Loucy (cell line): ENCODE results near the gene BCL2.

ENCODE experiments used
- H2AFZ ChIP-seq: fragments of 200-600 bp; sonication (generic); 2 replicates; pipeline ENCODE4 v1.6.0; 2016; ENCODE audit warnings: antibody characterized with exemption, mild to moderate bottlenecking, low read length, moderate library complexity
- H3F3A ChIP-seq: fragments of 200-600 bp; 2 replicates; pipeline ENCODE4 v1.6.0; 2016; ENCODE audit warnings: antibody characterized with exemption, low read depth, mild to moderate bottlenecking
- H3K27me3 ChIP-seq: fragments of 200-600 bp; sonication (generic); 2 replicates; pipeline ENCODE4 v1.6.1; 2014; ENCODE audit warnings: low read length, mild to moderate bottlenecking; ENCODE audit not compliant: insufficient read depth, poor library complexity, severe bottlenecking
- H3K36me3 ChIP-seq: fragments of 200-600 bp; sonication (generic); 2 replicates; pipeline ENCODE4 v1.6.1; 2016; ENCODE audit warnings: low read length; ENCODE audit not compliant: insufficient read depth
- H3K4me1 ChIP-seq: fragments of 200-600 bp; sonication (generic); 2 replicates; pipeline ENCODE4 v1.5.1; 2014; ENCODE audit warnings: low read length, mild to moderate bottlenecking; ENCODE audit not compliant: insufficient read depth, poor library complexity, severe bottlenecking
- H3K4me2 ChIP-seq: fragments of 200-600 bp; sonication (generic); 2 replicates; pipeline ENCODE4 v1.6.0; 2014; ENCODE audit warnings: antibody characterized with exemption, low read length, low read depth, mild to moderate bottlenecking; ENCODE audit not compliant: poor library complexity, severe bottlenecking
- H3K4me3 ChIP-seq: fragments of 200-600 bp; sonication (generic); 2 replicates; pipeline ENCODE4 v1.5.1; 2014; ENCODE audit warnings: low read length, mild to moderate bottlenecking, mixed read lengths; ENCODE audit not compliant: poor library complexity, severe bottlenecking
- H3K79me2 ChIP-seq: fragments of 200-600 bp; sonication (generic); 2 replicates; pipeline ENCODE4 v1.6.1; 2014; ENCODE audit warnings: low read length; ENCODE audit not compliant: insufficient read depth
- H3K9ac ChIP-seq: fragments of 200-600 bp; sonication (generic); 2 replicates; pipeline ENCODE4 v1.6.0; 2014; ENCODE audit warnings: mild to moderate bottlenecking, low read depth, low read length, moderate library complexity; ENCODE audit not compliant: poor library complexity, severe bottlenecking
- H3K9me2 ChIP-seq: fragments of 200-600 bp; sonication (generic); replicated peaks from 2 replicates; pipeline ENCODE4 v1.6.1; 2016; ENCODE audit warnings: low read depth, low read length, mixed read lengths
- H3K9me3 ChIP-seq: fragments of 200-600 bp; sonication (generic); 2 replicates; pipeline ENCODE4 v1.6.1; 2014; ENCODE audit warnings: mild to moderate bottlenecking, antibody characterized with exemption, low read length, low read depth; ENCODE audit not compliant: insufficient read depth
- H4K20me1 ChIP-seq: fragments of 200-600 bp; sonication (generic); 2 replicates; pipeline ENCODE4 v1.6.0; 2014; ENCODE audit warnings: antibody characterized with exemption, low read length, mild to moderate bottlenecking; ENCODE audit not compliant: insufficient read depth, poor library complexity, severe bottlenecking
- CTCF ChIP-seq: fragments of 200-600 bp; sonication (generic); conservative IDR thresholded peaks from 2 replicates; pipeline ENCODE4 v1.5.1; 2014; ENCODE audit warnings: mild to moderate bottlenecking, antibody characterized with exemption, low read length
- EZH2phosphoT487 ChIP-seq: fragments of 200-600 bp; IDR thresholded peaks from 2 replicates; pipeline ENCODE4 v1.6.1; 2018; ENCODE audit warnings: antibody characterized with exemption, mild to moderate bottlenecking, moderate library complexity, borderline replicate concordance

BCL2 gene

DNA sequence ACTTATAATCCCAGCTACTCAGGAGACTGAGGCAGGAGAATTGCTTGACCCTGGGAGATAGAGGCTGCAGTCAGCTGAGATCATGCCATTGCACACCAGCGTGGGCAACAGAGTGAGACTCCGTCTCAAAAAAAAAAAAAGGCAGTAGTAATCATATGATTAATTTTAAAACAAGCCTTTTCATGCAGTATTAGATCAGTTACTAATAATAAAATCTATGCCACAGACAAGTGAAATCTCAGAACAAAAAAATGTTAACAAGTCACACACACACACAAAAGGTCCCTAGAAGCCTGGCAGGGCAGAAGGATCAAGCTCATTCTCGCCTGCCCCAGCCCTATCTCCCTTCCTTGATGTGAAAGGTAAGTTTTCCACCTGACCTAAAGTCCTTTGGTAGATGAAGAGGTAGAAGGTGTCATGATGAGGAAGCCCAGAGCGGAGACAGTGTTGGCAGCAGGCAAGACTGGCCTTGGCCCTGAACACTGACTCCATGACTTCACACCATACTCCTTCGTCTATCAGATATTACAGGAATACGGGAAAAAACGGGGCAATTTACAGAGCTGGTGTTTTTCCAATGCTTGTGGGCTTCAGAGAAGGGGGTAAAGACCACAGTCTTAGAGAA, 36.8 kb upstream of the BCL2 start:
- Histone ChIP-seq H3K36me3 (peaks cover 28% of the 10 kb centered on the region; the same call in 1 of the 2 replicates), H3K4me2 (no peak overlapping the region)
- no peak for TF ChIP-seq EZH2phosphoT487
- no peak for TF ChIP-seq CTCF

GRCh38 chr18:63350230-63350629, 30.7 kb upstream of the BCL2 start:
- H3K4me2 ChIP-seq, result no peak overlapping the region
- H4K20me1 ChIP-seq, result no peaks in the 10 kb centered on the region
- no peaks in the 10 kb centered on the region for H3K79me2 ChIP-seq
- no peak overlapping the region for H3K9ac ChIP-seq
- H3K4me3 ChIP-seq, result no peak overlapping the region
- no peaks in the 10 kb centered on the region for H3F3A ChIP-seq
- no peaks in the 10 kb centered on the region for H3K9me2 ChIP-seq
- no peaks in the 10 kb centered on the region for H3K4me1 ChIP-seq
- no peaks in the 10 kb centered on the region for H3K27me3 ChIP-seq
- no peaks in the 10 kb centered on the region for H3K9me3 ChIP-seq
- H3K36me3 ChIP-seq, result peaks cover 39% of the 10 kb centered on the region; the same call in 1 of the 2 replicates
- no peak for TF ChIP-seq CTCF
- TF ChIP-seq EZH2phosphoT487, result no peak
- H2AFZ ChIP-seq, result no peak overlapping the region

More for the DNA sequence above, 36.8 kb upstream of the BCL2 start:
- Histone ChIP-seq H3K9me2 (no peaks in the 10 kb centered on the region), H3K4me1 (no peaks in the 10 kb centered on the region), H3K9ac (no peak overlapping the region), H3K4me3 (no peak overlapping the region), H3K27me3 (no peaks in the 10 kb centered on the region), H4K20me1 (no peaks in the 10 kb centered on the region), H3K9me3 (no peaks in the 10 kb centered on the region), H3K79me2 (no peaks in the 10 kb centered on the region), H3F3A (no peaks in the 10 kb centered on the region), H2AFZ (no peak overlapping the region)

DNA sequence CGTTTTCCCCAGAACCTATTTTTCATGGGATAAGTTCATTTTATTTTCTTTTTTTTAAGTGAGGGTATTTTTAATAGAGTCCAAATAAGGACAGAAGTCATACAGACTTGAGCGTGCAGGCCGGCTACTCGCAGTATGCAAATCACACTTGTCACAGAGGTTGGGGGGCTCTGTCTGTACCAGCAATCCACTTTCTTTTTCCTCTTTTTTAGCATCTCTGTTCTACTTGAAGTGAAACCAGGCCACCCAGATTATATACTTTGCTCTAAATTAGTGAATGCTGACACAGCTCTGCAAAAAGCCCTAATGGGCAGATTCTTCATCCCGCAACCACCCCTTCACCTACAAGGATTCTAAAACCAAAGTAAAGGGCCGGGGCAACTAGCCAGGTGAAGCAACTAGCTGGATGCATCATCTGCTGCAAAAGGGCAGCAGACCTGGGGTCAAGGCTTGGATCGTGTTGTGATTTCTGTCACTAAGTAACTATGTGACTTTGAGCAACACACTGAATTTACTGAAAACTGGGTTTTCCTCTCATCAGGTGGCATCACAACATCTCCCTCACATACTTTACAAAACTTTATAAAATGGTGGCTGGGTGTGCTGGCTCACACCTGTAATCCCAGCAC, 29.1 kb upstream of the BCL2 start:
- Histone ChIP-seq H3K9ac (no peak overlapping the region), H3K4me2 (no peak overlapping the region), H3K36me3 (peaks cover 31% of the 10 kb centered on the region; the same call in 1 of the 2 replicates), H3K9me3 (no peaks in the 10 kb centered on the region), H3K4me3 (no peak overlapping the region), H3F3A (no peaks in the 10 kb centered on the region), H3K4me1 (no peaks in the 10 kb centered on the region), H3K79me2 (no peaks in the 10 kb centered on the region), H3K27me3 (no peaks in the 10 kb centered on the region), H4K20me1 (no peaks in the 10 kb centered on the region), H3K9me2 (no peaks in the 10 kb centered on the region), H2AFZ (no peak overlapping the region)
- TF ChIP-seq EZH2phosphoT487 (no peak), CTCF (no peak)
